Central memory CD4-positive, alpha-beta T cell (primary cell): Measurements from ENCODE around the gene WWOX.

ENCODE experiments used
- DNase-seq: peaks from one replicate; pipeline ENCODE4 v3.0.0; 2022

WWOX gene

DNA sequence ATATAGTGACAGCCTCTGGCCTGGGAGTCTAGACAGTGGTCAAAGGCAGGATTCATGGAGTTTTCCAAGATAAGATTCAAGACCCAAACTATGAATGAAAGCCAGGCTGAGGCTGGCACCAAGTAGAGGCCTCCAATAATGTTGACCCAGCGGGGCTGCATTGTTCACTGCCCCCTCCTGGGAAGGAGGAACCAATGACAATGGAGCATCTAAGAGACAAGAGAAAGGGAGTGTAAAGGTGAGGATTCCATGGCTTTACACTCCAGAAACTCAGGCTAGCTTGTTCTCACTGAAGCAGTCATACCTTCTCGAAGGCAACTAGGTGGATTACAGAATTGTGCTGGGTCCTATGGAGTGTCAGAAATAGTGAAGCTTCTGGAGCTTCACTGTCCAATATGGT is 380.3 kb downstream of the WWOX start:
- DNase-seq = no peak

DNA sequence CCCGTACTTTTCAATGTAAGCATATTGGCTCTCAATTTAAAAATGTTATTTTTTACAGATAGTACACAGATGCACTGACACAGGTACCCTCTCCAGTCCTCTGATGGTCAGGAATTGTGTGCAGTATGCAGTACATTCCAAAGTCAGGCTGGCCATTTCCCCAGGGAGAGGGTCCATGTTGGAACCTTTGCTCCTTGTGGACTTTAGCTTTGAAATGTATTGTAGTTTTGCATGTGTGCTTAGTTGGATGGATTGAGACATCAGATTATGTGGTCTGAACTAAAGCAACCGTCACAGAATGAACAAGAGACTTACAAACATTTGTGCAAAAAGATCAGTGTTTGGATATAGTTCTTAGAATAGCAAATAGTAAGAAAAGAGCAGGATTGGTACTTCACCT is 381.1 kb downstream of the WWOX start:
- no peak for DNase-seq

DNA sequence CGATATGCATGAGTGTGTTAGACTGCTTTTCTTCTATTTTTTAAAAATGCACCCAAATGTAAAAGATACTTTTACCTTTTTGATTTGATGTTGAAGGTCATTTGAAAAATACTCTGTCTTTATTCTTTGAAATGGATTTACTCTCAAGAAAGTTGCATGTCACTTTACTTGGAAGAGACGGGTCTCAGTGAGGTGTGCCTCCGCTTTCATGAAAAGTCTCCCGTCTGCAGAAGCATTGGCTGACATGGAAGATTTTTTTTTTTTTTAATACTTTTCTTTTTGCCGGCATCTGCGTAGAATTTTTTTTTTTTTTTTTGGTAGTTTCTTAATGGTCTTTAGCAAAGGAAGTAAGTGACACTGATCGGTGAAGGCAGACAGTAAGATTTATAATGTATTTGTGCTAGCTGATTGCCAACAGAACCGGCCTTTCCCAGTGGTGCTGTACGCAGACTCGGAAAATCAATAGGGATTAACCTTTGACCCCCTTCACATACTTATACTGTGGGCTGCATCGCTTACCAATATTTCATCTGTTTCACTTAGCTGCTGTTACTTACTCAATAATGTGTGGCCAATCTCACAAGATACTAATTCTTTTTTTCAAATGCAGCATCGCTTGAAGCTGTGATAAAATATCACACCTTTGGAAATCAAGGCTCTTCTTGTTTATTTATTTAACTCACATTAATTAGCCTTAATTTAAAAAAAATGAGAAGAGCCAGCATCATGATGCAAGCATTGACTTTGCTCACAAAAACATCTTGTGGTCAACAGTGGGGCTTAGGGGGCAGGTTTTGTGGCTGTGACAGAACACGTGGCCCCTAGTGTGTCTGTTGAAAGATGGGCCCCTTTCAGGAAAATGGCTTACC is 383.9 kb downstream of the WWOX start:
- no peak for DNase-seq

DNA sequence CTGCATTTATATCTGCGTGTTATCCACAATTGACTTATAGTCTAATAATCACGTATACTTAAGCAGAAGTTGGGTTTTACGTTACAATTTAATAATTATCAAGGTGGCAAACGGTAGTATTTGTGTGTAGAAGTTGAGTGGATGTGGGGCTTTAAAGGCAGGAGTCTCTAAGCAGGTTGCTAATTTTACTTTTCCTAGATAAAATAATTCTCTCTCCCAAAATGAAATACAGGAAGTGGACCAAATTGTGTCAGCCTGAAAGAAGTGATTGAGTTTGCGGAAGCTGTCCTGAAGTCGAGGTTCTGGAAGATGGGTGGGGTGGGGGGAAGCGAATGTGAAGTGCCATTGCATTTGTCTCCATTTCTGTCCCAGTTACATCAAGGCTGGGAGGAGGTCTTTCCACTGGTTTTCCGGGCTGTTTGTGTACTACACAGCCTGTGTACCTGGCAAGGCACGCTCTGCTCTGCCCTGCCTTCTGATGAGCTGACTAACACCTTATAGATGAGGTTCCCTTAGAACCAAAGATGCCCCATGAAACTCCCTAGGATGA is 385.1 kb downstream of the WWOX start:
- no peak for DNase-seq

DNA sequence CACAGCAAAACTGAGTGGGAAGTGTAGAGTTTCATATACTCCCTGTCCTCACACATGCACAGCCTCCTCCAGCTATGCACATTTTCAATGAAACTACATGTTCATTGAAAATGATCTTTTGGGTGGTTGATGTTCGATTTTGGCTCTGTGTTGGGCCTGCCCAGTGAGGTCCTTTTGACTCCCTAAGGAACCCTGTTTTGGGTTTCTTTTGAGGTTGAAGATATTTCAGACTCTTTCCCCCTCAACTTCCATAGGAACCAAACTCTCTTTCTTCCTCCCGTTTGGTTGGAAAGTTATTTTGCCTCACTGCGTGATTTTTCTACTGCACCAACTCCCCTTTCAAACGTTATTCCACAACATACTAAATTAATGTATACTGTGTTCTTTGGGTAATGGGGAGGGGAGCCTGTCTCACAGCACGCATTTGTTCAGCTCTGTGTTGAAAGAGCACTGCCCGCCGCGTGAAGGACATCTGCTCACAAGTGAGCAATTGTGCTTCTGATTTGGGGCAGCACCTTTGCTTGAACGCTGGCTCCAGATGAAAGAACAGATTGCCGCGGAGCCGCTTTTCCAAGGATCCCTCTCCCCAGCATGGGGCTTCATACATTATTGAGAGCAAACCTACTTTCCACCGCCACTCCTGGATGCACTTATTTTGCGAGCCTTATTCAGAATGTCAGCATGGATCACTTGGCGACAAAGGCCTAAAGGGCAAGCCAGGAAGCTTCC is 385.9 kb downstream of the WWOX start:
- no peak for DNase-seq

DNA sequence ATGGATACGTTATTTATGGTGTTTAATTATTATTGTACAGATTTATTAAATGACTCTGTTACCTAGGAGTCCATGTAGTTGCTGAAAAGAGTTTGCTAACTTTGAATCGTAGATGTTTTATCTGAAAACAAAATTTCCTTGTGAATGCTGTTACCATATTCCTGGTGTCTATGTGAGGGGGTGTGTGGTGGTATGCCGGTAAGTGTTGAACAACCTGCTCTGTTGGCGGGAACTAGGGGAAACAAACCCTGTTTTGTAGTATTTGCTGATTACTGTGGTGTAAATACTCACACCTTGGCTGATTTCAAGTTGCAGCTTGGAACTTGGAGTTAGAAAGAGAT is 386.4 kb downstream of the WWOX start:
- DNase-seq = no peak

DNA sequence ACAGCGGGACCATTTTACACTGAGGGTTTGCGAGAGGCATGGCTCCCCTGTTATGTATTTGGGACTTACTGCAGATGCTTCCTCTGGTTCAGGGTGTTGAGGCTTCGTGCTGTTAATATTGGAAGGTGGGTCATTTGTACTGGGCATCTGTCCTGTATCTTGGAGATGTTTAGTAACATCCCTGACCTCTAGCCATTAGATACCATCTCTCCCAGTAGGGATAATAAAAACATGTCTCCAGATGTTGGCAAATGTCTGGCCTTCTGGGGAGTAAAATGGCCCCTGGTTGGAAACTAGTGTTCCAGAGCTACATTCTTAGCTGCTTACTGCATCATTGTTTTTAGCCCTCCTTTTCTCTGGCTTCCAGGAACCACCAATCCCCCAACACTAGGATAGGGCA is 388.0 kb downstream of the WWOX start:
- DNase-seq = no peak

DNA sequence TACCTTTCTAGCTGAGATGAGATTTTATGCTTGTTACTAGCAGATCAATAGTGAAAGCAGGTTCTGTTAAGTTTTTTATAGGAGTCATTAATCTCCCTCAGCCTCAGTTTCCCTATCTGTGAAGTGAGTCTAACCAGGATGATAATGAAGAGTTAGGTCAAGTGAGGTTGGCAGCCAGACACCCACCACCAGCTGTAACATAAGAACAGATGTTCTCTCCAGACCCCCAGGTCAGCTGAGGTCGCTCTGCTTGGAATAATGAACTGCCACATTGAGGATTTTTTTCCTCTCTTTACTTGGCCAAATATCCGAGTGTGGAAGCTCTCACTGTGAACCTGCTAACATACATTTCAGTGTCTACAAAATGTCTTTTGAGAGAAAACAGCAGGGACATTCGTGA is 389.6 kb downstream of the WWOX start:
- DNase-seq = no peak

DNA sequence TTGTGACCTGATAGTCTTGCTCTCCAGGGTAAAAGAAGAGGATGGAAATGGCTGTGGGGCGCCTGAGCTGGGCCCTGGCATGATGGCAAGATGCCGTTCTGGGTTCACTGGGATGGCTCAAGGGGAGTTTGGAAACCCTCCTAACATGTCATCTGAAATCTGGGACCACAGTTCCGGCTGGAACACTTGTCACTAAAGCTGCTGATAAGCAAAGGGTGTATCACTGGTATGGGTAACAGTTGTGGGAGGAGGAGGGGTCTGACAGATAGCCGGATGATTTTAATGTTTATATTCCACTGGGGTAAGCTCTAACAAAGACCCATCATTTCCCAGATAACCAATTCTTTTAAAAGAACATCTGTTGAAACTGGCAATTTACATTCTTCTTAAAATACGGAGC is 390.2 kb downstream of the WWOX start:
- no peak for DNase-seq

DNA sequence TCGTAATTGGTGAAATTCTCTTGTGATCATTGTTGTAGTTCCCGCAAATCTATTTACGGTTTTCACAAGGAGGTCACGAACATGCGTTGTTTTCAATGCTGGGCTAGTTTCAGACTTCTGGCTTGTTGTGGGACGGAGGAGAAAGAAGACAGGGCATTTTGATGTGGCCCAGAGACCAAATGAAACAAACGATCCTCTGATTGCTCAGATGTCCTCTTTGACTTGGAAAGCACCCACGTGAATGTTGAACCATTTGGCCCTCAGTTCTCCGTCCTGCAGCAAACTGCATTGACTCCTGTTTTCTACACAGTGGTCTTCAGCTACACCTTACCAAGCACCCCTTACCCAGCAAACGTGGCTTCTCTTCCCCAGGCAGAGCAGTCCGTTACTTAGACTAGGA is 391.0 kb downstream of the WWOX start:
- DNase-seq = no peak

DNA sequence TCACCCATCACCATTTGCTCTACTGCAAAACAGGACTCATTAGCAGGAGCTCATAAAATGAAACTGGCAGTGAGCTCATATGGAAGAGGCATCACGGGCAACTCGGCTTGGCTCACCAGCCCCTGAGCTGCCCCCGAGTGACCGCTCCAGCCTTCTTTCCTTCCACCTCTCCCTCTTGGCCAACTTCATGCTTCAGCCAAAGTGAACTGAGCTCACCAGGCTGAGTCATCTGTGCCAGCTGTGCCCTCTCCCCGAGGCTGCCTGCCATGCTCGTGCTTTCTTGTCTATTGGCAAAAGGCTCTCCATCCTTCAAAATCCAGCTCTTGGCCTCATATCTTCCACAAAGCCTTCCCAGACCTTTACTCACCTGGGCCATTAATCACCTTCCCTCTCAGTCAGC is 391.4 kb downstream of the WWOX start:
- no peak for DNase-seq

DNA sequence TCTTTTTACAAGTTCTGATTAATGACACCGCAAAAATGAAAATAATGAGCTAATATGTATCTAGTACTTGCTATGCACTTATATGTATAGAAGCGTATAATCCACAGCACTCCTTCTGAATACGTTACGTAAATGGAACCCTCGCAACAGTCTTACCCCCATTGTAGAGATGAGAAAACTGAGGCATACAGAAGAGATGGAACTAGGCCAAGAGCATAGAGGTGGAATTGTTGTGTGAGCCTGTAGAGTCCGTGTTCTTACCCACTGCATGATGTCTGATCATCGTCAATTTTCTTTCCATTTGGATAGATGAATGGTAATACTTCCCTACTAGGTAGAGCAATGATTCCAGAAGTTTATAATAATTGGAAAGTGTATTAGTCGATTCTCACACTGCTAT is 394.1 kb downstream of the WWOX start:
- DNase-seq = no peak

DNA sequence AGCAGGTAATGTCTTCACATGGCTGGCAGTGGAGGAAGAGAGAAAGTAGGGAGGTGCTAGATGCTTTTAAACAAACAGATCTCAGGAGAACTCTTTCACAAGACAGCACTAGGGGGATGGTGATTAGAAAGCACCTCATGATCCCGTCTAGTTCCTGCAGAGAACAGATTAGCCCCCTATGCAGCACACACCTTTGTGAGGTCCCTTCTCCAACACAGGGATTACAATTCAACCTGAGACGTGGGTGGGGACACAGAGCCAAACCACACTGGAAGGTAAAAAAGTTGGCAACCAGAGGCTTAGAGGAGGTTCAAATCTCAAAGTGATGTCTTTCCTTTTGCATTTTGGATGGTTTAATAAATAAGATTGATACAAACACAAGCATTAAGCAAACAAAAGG is 394.7 kb downstream of the WWOX start:
- no peak for DNase-seq

DNA sequence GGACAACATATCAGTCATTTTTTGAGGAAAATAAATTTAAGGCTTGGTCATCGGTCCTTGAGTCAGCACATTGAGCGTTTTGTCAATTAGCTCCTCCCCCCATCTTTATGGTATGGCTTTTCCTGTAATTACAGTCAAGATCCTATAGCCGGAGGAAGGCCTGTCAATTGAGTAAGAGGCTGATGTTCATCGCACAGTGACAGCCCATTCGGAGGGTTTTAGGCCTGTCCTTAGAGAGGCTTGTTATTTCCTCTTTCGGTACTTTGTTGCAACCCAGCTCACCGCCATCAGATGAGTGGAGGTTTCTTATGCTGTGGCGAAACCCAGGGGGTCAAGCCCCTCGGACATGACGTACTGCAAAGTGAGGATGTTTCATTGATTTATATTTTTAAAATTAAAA is 395.2 kb downstream of the WWOX start:
- no peak for DNase-seq

DNA sequence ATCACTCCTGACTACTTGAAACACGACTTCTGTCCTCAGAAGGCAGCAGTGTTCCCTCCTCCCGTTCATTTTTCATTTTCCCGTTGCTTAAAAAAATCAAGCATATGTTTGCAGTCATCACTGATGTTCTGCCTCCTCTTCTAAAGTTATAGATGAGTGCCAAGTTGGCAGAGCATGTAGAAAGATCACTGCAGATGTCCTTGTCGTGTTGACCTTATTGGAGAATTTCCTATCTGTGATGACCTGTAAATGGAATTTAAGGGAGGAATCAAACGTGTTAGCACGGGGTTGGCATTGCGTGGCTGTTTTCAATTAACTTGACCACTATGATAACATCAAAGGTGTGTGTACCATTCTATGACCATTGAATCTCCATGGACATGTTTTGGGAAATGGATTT is 396.7 kb downstream of the WWOX start:
- no peak for DNase-seq

DNA sequence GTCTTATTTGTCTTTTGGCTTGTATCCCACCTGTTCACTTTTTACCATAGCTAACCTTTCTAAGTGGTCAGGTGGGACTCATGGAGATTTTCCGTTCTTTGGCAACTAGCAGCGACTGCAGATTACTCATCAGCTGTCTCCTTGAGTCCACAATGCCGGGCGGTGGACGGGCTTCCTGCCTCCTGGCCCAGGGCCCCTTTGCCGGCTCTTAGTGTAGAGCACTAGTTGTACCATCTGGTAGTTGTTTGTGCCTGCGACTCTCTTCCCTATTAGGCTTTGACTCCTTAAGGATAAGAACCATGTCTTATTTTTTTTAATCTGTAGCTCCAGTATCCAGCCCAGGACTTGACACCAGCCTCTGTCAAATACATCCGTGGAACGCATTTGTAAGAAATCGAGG is 399.9 kb downstream of the WWOX start:
- no peak for DNase-seq

DNA sequence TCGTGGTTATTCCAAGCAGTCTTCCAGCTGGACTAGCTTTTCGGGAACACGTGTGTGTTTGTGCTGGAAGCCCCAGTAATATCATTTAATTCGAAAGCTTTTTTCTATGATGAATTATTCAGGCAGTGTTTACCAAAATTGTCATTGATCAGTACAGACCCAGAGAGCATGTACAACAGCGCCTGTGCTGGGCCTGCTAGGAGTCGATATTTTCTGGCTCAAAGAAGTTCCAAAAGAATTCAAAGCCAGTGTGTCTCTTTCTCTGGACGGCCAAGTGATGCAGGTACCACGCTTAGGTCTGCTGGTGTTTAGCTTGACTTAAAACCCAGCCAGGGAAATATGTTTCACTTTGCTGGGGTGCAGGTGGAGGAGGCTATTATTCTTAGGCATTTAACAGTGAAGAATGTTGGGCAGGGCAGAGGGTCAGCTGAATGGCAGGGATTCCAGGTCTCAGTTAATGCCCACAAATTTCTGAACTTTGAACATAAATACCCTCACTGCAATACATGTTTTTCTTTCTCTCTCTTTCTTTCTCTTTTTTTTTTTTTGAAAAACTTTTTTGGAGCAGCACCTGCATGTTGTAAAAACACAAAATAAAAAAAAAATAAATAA is 401.3 kb downstream of the WWOX start:
- DNase-seq = no peak

DNA sequence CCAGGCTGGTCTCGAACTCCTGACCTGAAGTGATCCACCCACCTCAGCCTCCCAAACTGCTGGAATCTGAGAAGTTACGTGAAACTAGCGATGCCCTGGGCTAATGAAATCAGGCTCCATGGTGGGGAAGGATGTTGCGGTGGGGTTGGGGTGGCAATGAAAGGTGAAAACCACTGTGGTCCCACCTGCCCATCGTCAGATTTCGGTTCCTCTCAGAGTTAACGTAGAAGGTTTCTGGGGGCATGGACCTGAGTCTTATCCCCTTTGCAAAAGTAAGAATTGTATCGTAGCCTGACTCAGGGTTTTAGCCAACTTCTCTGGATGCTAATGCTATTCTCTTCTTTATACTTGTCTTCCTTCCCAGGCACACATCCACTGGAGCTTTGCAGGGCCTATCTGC is 402.3 kb downstream of the WWOX start:
- DNase-seq = no peak

DNA sequence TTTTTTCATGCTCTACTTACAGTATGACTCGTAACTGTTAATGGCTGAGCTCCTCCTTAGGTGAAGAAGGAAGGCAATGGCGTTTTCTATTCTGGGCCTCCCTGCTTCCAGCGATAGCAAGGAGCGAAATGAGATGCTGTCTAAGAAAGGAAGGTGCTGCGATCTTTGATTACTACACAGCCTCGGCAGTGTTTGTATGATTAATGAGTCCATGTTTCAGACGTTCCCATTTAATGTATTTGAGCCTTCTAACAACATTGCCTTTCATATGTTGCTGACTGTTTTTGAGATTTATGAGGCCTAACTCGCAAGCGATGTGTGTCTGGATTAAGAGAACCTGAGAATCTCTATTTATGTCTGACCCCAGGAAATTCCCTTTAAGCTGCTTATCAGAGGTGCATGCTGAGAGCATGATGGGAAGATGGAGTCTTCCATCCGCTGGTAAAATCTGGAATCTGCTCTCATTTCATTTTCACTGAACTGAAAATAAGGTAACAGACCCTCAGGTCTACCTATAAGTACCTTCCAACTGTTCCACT is 403.4 kb downstream of the WWOX start:
- DNase-seq = no peak

DNA sequence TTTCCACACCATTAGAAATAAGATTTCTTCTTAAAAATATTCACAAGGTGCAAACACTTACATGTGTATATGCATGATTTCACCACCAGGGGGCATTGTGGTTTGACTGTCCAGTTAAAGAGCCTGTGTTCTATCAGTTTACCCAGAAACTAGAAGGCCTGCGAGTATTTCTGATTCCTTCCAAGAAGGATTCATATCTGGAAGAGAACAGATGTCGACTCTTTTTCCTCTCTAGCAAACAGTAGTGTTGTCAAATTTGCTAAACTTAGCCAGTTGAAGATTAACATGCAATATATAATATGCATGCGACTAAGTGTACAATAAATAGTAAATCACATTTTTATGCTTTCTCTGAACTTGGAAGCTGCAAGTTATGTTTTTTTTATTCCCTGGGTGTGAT is 404.1 kb downstream of the WWOX start:
- peak; percentile 38 for DNase-seq

DNA sequence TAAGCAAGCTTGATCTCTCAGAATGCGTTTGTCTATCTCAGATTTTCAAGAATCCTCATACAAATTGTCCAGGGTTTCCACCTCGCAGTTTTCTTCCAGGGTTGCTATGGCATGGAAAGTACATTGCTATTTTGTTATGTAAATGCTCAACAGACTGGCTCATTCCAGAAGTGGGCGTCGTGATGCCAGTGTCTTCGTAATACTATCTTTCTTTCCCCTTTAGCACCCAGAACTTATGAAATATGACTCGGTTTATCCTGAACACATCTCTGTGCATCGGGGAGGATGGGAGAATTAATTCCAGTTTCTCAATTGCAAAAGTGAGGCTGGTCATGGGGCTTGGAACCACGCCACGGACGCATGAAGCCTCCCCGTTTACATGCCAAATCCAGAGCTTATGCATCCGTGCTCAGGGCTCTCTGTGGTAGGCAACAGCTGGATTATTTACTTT is 405.0 kb downstream of the WWOX start:
- DNase-seq = no peak

DNA sequence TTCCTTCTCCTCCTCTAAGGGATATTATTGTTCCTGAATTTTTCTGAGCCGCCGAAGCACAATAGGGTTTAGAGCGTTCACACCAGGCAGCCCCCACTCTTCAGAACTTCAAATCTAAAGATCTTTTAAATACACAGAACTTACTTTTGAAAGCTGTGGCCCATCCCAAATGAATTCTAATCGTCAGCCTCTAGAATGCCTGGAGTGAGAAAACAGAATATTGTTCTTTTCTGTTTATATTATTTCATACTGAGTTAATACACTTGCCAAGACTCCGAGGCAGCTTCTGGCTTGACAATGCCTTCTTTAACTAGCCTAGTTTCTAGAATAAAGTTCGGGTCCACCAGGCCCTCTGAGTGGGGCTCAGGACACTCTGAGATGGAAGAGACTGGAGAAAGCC is 405.6 kb downstream of the WWOX start:
- no peak for DNase-seq

DNA sequence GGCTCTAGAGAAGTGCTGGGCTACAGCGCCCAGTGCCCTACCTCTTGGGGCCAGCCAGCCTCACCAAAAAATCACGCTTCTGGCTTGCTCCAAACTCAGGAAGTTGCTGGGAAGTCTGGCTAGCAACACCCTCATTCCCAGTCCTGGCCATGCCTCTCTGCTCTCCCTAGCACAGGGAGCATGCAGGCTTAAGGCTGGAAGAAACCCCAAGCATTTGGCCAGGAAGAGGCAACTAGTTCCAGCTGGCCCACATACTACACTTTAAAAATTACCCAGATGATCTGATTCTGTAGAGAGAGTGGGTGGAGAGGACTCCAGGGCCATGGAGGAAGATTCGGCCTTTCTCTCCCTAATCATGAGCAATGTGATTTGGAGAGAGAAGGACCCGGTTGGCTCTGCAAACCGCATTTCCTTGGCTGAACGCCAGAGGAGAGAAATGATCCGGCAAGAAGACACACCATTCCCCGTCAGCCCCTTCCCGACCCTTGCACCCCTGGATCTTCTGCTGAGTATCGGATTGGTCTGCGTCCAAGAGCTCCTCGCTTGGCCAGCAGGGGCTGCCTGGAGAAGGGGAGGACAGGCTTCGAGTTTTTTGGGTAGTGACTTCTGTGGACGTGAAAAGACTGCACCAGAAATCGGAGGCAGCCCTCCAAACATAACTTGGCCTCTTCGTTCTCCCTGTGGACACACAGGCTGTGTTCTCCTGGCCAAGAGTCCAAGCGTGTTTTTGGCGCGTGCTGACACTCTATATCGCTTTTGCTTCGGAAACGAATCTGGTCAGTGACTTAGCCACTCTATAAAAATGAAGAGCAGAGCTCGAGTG is 406.3 kb downstream of the WWOX start:
- no peak for DNase-seq
